Putamen (tissue), 1 donor: ENCODE results near the gene FRMPD4.
A peak's percentile ranks its signal among the peaks of the same experiment; 100 is the strongest.

ENCODE experiments used
- DNase-seq: peaks from one replicate; pipeline ENCODE4 v3.0.0-alpha.2; 2016; ENCODE audit warnings: low spot score

FRMPD4 gene

DNA sequence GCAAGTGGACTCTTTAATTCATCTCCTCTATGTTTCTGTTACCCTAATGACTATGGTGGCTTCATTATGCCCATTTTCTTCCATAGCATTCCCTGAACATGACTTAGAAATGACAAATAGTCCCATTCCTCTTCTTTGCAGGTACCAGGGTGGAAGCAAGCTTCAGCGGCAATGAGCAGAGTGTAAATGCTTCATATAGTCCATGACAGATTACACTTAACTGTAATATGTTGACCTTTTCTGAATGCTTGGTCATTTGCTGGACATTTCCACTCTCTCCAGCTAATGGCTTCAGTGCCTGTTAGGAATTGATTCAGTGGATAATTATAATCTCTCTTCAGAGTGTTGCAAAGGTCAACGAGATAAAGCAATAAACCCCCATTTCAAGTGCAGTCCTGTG, 523.2 kb downstream of the FRMPD4 start:
- no peak for DNase-seq

DNA sequence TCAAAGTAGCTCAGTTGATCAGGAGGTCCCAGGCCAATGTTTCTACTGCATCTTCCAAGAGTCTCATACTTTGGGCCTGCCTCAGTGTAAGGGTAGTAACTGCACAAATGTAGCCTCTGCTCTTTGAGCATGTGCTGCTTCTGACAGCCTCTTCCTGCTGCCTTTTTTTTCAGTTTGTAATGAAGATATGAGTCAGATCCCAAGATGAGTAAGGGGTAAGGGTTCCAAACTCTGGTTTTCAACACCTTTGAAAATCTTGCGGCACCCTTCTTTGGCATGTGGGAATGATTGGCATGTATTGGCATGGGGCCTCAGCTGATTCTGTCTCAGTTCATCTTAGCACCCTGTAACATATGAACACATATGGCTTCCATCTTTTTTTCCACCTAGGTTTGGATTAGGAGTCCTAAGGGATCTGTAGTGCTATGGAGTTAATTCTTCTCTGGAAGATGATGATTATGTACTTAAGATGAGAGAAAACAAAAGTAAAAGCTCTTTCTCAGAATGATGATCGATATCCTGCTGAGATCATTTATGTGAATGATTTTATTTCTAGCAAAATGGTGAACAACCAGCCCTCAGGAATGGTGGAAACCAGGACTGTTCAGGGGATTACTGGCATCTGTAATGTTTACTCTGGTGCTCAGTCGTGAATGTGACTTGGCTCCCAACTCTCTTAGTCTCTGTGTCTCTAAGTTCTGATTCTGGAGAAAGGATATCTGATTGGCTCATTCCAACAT, 534.3 kb downstream of the FRMPD4 start:
- DNase-seq = no peak

DNA sequence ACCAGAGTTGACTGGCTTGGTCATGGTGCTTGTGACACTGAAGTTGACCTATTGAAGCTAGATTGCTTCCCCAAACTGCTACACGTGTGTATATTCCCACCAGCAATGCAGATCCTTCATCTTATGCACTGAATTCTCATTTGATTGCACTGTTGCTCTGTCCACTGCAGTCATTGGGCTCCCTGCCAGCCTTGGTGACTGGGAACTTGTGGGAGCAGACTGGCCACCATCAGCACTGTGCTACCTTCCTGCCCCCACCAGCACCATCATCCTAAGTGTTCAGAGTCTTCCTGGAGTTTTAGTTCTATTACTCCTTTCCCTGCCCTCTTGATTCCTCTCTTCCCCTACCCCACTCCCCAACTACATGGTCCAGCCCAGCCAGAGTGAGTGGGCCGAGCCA, 535.2 kb downstream of the FRMPD4 start:
- DNase-seq = no peak

DNA sequence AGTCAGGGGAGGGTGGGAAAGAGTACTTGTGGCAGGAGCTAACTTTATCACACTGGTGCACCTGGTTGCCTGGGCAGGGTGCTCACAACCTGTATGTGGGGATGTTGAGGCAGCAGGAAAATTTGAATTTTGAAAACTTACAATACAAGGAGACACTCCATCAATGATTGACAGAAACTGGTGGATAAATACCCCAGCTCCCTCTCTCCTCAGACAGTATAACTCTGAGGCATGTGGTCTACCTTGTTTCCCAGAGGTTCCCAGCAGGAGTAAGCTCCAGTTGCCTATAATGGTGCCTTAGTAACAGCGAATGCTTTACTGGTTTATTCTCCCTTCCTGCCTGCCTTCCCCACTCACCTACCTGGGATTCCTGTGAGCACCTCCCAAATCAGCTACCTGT, 541.2 kb downstream of the FRMPD4 start:
- DNase-seq = no peak

DNA sequence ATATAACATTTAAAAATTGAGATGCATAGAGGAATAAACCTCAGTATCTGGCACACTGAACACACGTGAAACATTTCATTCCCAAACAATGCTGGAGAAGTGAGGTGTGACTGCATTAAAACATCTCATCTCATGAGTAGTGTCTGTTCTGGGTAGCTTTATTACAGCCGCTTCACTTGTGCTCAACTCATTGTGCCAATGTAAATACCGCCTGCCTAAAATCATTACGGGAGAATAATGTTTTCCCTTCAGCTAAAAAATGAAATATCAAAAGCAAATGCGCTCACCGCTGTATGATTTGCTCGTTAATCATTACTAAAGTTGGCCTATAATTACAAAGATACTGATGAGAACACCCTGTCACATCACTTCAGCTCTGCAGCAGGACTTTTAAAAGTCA, 542.8 kb downstream of the FRMPD4 start:
- no peak for DNase-seq

DNA sequence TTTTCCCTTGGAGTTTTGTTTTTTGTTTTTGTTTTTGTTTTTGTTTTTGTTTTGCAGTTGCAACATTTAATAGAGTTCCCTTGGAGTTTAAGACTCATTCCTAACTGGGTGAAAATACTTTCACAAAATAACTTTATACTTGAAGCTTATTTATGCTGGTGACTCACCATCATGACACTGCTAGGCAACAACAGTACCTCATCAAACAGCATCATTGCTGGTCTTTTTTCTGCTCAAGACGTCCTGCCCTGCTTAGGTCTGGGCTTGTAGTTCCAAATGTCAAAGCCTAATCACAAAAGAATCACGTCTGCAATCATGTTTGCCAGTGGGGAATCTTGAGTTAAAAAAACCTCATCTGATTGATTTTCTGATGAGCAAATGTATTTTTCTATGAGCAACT, 547.3 kb downstream of the FRMPD4 start:
- DNase-seq = no peak

DNA sequence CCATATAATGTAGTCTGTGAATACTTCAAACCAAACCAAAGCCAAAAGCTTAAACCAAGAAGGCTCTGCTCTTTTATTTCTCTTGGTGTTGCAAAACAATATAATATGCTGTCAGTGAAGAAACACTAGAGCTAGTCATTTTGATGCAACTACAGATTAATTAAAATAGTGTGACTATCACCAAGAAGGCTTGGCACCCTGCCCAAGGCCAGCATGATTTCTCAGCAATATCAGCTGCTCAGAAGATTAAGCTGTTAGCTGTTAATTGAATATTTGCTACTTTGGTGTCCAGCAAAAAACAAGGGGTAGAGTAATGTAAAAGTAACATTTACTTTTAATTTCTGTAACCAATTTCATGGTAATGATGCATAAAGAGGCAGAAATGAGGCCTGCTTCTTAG, 548.1 kb downstream of the FRMPD4 start:
- DNase-seq = no peak

DNA sequence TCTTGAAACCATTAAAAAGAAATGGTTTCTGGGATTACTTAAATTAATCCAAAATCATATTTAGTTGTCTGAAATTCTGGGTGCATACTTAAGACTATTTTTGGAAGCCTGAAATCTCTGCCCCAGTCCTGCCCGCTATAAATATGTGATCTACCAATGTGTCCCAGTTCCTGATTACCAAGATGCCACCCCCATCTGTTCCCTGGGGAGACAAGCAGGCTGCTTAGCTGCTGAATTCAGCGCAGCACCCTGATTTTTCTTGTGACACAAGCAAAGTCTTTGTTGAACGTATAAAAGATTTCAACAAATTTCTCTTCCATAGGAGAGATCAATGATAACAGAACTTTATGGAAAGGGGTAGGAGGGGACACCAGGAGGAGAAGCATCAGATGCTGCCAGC, 552.4 kb downstream of the FRMPD4 start:
- peak; percentile 42 for DNase-seq

DNA sequence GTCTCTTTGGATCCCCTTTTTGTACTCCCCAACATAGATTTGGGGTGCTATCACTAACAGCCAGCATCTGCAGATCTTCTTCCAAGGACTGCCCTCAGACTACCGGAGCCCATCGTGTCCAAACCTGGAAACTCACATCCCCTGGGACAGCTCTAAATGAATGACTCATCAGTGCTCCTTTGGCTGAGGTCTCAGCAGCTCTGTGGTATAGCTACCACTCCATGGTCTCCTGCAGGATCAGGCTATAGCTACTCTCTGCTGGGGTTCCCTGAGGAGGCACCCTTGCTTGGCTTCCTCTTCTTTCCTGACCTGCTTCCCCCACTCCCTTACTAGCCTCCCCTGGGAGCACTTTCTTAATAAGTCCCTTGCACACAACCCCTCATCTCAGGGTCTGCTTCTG, 555.5 kb downstream of the FRMPD4 start:
- DNase-seq = no peak

DNA sequence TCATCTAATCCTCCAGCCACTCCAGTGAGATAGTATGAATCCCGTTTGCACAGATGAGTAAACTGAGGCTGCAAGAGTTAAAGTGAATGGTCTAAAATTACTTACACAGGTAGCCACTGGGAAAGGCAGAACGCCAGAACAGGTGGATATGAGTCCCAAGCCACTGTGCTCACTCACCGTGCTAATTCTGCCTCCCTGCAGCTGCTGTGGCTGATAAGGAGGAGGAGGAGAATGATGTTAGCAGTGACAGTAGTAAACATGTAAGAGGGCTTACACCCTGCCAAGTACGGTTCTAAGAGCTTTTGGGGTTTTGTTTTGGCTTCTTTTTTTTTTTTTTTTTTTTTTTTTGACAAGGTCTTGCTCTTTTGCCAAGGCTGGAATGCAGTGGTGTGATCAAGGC, 562.5 kb downstream of the FRMPD4 start:
- no peak for DNase-seq

DNA sequence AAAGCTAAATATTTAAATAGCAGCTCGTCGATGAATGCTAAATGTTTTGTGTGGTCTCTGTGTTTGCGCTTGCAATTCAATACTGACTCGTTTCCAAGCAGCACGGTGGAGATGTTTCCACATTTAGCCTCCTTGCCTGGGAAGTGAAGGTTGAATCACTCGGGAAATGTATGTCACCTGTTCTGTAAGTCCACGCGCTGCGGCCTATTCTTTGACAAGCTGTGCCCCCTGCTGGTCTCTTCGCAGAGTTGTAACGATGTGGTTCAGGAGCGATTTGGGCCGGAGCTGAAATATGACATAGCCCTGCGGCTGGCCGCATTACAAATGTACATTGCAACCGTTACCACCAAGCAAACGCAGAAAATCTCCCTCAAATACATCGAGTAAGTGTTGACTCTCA, 563.4 kb downstream of the FRMPD4 start:
- peak; percentile 53 for DNase-seq

DNA sequence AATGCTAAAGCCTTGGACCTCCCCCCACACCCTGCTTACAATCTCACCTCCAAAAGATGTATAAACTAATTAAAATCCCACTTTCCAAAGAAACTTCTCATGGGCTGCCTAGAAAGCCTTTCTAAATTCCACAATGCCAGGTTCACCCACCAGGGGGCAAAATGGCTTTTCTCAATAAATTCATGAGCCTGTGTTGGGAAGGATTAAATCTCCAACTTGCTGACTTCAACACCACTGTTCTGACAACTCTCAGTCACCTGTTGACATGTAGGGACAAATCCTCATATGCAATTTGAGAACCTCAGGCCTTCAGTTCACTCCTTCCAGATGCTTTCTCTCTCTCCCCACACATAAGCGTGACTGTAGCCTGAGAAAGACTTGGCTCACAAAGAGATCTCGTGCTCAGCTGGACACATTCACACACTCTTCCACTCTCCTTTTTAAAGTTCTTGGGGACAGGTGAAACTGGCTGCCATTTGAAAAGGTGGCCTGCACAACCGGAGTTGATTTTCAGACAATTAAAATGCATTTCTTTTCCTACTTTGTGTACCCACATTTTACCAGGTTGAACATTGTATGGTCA, 564.3 kb downstream of the FRMPD4 start:
- DNase-seq = no peak

DNA sequence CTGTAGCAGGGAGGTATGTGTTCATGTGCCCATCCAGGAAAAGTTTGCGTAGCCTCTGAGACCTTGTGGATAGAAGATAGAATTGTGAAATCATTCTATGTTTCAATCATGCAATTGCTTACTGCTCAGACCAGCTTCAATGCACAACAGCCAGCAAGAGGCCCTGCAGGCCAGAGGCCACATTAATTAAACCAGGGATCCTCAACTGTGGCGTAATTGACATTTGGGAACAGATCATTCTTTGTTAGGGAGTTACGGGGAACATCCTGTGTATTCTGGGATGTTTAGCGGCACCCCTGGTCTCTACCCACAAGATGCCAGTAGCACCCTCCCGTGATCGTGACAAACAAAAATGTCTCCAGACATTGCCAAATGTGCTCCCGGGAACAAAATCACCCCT, 566.4 kb downstream of the FRMPD4 start:
- no peak for DNase-seq

DNA sequence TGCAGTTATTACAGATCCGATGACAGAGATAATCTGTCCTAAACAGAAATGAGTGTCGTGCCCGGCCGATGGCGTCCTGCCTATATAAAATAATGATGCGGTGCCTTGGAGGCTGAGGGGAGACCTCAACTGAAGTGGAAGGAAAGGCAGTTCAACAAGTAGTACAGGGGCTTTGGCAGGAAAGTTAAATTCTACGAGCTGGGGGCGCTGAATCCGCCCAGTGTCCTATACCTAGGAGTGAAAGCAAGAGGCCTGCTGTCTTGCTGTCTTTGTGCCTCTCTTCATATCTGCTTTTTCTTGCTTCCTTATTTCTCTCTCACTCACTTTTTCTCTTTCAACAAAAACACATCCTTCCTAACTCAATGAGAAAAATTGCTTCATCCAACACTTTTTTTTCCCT, 570.8 kb downstream of the FRMPD4 start:
- DNase-seq = no peak

DNA sequence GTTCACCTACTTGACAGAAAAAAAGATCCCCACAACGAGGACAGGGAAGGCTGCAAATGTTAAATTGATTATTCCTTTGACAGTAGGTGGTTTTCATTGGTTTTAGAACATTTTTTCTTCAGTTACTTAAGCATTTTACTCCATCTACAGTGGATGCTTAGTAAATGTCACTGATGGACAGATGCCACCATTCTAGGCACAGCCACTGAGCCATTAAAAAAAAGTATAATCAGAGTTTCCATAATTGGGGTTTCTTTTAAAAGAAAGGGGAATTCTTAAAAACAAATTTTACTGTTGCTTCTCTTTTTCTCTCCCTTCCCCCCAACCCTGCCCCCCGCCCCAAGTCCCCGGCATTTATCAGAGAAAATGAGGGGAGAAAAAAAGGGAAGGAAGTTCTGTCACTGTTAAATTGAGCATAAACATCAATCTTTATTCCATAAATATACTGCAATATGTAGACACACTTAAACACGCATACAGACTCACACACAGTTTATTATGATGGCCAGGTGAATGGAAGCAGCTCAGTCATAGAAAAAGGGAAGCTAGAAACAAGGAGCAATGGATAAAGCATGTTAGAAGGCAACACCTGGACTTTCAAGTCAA, 573.3 kb downstream of the FRMPD4 start:
- DNase-seq = no peak

DNA sequence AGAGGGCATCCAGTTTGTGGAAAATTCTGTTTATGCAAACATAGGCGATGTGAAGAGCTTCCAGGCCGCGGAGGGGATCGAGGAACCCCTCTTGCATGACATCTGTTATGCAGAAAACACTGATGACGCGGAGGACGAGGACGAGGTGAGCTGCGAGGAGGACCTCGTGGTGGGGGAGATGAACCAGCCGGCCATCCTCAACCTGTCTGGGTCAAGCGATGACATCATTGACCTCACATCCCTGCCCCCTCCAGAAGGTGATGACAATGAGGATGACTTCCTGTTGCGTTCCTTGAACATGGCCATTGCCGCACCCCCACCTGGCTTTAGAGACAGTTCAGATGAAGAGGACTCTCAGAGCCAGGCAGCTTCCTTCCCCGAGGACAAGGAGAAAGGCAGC, 578.3 kb downstream of the FRMPD4 start:
- DNase-seq = no peak

DNA sequence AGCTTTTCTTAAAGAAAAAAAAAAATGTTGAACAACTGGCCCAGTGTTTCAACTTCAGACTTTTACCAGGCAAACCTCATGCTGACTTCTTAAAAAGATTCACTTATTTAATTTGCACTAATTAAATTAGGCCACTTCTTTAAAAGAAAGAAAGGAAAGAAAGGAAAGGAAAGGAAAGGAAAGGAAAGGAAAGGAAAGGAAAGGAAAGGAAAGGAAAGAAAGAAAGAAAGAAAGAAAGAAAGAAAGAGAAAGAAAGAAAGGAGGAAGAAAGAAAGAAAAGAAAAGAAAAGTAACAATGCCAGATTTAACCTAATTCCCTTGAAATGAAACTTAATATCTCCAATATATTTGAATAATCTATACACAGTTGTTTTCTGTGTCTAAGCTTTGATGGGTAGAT, 581.6 kb downstream of the FRMPD4 start:
- DNase-seq = no peak

DNA sequence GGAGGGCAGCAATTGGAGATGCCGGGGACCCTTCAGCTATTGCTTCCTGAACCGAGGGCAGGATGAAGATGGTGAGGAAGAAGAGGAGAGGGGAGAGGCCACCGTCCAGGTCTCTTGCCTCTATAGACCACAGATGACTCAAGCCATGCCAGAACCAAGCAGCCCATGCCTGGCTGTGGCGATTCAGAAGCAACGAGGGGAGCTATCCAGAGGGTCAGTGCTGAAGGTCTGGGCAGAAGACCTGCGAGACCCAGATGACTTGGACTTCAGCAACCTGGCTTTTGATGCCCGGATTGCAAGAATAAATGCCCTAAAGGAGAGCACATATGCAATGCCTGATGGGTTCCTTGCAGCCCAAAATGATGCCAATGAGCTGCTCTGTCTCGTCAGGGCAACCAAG, 582.8 kb downstream of the FRMPD4 start:
- no peak for DNase-seq

DNA sequence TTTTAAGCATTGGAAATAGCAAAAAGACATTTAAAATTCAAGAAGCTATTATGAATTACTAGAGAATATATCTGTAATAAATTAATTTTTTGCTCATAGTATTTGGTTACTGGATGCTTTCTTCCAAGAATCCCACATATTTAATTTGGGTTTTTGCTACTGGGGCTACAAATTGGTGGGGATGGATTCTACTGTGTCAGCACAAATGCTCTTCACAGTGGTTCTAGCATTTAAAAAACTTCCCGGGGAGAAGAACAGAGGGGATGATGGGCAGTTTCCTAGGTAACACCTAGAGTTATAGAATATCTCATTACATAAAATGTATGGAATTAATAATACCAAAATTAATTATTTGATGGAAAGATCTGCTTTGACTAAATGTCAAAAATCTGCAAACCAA, 584.0 kb downstream of the FRMPD4 start:
- DNase-seq = no peak

DNA sequence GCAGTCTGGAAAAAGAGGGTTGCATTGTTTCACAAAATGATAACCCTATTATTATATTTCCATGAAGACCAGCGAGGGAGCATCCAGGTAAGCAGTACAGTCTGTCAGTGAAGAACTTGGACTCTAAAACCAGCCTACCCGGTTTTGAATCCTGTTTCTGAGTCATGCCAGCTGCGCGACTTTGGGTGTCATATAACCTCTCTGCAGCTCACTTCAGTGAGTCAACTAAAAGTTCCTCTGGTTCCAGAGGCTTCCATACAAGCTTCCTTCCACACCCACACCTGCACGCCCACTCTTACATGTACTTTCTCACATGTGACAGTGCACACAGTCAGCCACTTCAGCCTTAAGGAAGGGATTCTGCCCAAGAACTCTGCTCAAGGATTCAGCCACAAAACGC, 603.1 kb downstream of the FRMPD4 start:
- DNase-seq = no peak

DNA sequence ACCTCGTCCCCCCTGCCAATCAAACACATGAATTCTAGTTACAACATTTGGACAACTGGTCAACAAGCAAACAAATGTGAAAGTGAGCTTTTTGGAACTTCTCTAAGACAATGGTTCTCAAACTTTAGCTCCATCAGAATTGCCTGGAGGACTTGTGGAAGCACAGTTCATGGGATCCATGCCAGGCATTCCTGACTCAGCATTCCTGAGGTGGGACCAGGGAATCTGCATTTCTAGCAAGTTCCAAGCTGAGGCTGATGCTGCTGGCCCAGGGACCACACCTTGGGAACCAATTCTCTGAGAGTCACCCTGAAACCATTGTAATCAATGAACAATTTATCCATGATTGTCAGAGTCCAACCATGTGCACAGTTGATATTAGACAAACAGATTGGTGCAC, 609.2 kb downstream of the FRMPD4 start:
- no peak for DNase-seq

DNA sequence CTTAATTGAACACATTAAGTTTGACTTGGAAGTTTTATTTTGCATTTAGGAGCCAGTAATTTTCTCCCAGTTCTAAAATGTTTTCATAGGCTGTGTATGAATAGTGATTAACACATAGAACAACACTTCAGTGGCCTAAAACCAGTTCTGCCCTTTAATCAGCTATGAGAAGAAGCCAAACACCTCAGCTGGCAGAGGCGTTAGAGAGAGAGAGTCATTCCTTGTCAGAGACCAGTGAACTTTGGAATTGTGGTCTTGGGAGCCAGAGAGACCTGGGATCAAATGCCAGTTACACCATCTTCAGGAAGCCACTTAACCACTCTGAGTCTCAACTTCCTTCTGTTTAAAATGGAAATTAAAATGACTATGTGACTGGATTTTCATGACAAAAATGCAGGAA, 613.6 kb downstream of the FRMPD4 start:
- no peak for DNase-seq

DNA sequence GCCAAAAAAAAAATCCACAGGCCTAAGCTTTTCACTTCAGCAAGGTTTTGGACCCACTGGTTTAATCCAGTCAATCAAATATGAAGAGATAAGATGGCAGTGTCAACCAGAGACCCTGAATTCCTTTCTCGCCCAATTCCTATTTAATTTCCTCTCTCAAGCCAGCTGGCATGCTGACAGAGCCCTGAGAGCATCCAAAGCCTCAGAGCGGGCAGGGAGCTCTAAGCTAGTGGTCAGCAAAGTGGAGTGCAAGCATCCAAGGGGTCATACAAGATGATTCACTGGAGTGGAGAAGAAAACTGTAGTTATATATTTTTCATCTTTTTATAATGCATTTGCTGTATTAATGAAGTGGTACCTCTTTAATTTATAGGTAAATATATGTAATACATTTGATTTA, 615.1 kb downstream of the FRMPD4 start:
- DNase-seq = no peak

DNA sequence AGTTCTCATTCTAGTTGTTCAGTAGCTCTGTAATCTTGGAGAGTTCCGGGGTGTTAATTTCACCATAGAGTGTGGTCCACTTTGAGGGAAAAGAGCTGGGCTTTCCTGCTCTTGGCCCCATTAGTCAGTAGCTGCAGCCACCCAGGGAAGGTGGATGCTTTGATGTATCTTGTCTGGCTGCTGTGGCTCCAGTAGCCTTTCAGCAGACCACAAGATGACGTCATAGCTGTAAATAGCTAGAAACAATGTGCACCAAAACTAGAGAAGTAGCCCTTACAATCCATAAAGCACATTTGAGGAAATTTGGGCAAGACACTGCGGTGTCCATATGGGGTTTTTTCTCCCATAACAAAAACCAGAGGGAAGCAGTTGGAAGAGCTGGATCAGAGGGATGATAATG, 620.0 kb downstream of the FRMPD4 start:
- DNase-seq = no peak
